ENCODE measurements around the gene ZBTB7C. TPM values are rescaled to one million over a fixed set of nuclear protein-coding genes. Genes with fewer than 3 reads are reported as not detected.

The ZBTB7C gene
- total RNA-seq, 1 donor from 2014 or later = 0.06 TPM

- DNase-seq (ENCODE audit: extremely low read depth, low read depth, low spot score) = no peak
Measured at GRCh38 chr18:48200631-48201336, 208.4 kb downstream of the ZBTB7C start.

GRCh38 chr18:48199399-48199798 is 209.8 kb downstream of the ZBTB7C start:
- DNase-seq (ENCODE audit: extremely low read depth, low read depth, low spot score) = no peak

GRCh38 chr18:48197819-48198218 is 211.4 kb downstream of the ZBTB7C start:
- no peak for DNase-seq (ENCODE audit: extremely low read depth, low read depth, low spot score)

GRCh38 chr18:48195787-48196186 is 213.4 kb downstream of the ZBTB7C start:
- no peak for DNase-seq (ENCODE audit: extremely low read depth, low read depth, low spot score)

GRCh38 chr18:48194591-48195181 is 214.5 kb downstream of the ZBTB7C start:
- DNase-seq (ENCODE audit: extremely low read depth, low read depth, low spot score) = no peak

- DNase-seq (ENCODE audit: extremely low read depth, low read depth, low spot score) = no peak
Measured at GRCh38 chr18:48193521-48194492, 215.4 kb downstream of the ZBTB7C start.

GRCh38 chr18:48192542-48192941 is 216.6 kb downstream of the ZBTB7C start:
- no peak for DNase-seq (ENCODE audit: extremely low read depth, low read depth, low spot score)

GRCh38 chr18:48191494-48191893 is 217.7 kb downstream of the ZBTB7C start:
- DNase-seq (ENCODE audit: extremely low read depth, low read depth, low spot score) = no peak

GRCh38 chr18:48190994-48191393 is 218.2 kb downstream of the ZBTB7C start:
- no peak for DNase-seq (ENCODE audit: extremely low read depth, low read depth, low spot score)

GRCh38 chr18:48188609-48189008 is 220.6 kb downstream of the ZBTB7C start:
- no peak for DNase-seq (ENCODE audit: extremely low read depth, low read depth, low spot score)

GRCh38 chr18:48186861-48187260 is 222.3 kb downstream of the ZBTB7C start:
- DNase-seq (ENCODE audit: extremely low read depth, low read depth, low spot score) = no peak

- DNase-seq (ENCODE audit: extremely low read depth, low read depth, low spot score) = no peak
Measured at GRCh38 chr18:48186131-48186766, 222.9 kb downstream of the ZBTB7C start.

- no peak for DNase-seq (ENCODE audit: extremely low read depth, low read depth, low spot score)
Measured at GRCh38 chr18:48184118-48184517, 225.1 kb downstream of the ZBTB7C start.

- no peak for DNase-seq (ENCODE audit: extremely low read depth, low read depth, low spot score)
Measured at GRCh38 chr18:48183613-48184012, 225.6 kb downstream of the ZBTB7C start.

GRCh38 chr18:48182779-48183178 is 226.4 kb downstream of the ZBTB7C start:
- DNase-seq (ENCODE audit: extremely low read depth, low read depth, low spot score) = no peak

GRCh38 chr18:48181857-48182256 is 227.3 kb downstream of the ZBTB7C start:
- no peak for DNase-seq (ENCODE audit: extremely low read depth, low read depth, low spot score)

- DNase-seq (ENCODE audit: extremely low read depth, low read depth, low spot score) = no peak
Measured at GRCh38 chr18:48181087-48181823, 227.9 kb downstream of the ZBTB7C start.

- no peak for DNase-seq (ENCODE audit: extremely low read depth, low read depth, low spot score)
Measured at GRCh38 chr18:48179666-48180065, 229.5 kb downstream of the ZBTB7C start.

GRCh38 chr18:48179001-48179400 is 230.2 kb downstream of the ZBTB7C start:
- no peak for DNase-seq (ENCODE audit: extremely low read depth, low read depth, low spot score)

GRCh38 chr18:48176909-48177308 is 232.3 kb downstream of the ZBTB7C start:
- no peak for DNase-seq (ENCODE audit: extremely low read depth, low read depth, low spot score)
